ENCODE results near the gene GPRIN3.

DNA sequence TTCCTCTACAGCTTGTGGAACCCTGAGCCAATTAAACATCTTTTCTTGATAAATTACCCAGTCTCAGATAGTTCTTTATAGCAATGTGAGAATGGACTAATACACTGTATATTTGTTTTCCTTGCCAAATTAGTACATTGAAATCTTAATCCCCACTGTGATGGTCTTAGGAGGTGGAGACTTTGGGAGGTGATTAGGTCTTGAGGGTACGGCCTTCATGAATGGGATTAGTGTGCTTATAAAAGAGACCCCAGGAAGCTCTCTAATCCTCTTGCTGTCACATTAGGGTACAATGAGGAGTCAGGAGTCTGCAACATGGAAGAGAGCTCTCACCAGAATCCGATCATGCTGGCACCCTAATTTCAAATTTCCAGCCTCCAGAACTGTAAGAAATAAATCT lies 109.7 kb downstream of the GPRIN3 start:
- TF ChIP-seq, protein P1, sequence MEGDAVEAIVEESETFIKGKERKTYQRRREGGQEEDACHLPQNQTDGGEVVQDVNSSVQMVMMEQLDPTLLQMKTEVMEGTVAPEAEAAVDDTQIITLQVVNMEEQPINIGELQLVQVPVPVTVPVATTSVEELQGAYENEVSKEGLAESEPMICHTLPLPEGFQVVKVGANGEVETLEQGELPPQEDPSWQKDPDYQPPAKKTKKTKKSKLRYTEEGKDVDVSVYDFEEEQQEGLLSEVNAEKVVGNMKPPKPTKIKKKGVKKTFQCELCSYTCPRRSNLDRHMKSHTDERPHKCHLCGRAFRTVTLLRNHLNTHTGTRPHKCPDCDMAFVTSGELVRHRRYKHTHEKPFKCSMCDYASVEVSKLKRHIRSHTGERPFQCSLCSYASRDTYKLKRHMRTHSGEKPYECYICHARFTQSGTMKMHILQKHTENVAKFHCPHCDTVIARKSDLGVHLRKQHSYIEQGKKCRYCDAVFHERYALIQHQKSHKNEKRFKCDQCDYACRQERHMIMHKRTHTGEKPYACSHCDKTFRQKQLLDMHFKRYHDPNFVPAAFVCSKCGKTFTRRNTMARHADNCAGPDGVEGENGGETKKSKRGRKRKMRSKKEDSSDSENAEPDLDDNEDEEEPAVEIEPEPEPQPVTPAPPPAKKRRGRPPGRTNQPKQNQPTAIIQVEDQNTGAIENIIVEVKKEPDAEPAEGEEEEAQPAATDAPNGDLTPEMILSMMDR (conservative IDR thresholded peaks at IDR 0.05; ENCODE audit: low read length): no peak
- TF ChIP-seq EZH2phosphoT487 (IDR thresholded peaks at IDR 0.05; ENCODE audit: borderline replicate concordance): no peak

Data from Loucy (cell line).